Upper lobe of left lung (tissue), 4 donors: ENCODE results near the gene ADCY7.

ENCODE experiments used
- EP300 ChIP-seq, 4 donors: sonication (generic); formaldehyde crosslinking; IDR thresholded peaks; one replicate each; pipeline ENCODE4 v1.5.1; 2017; ENCODE audit warnings: antibody characterized with exemption in 4 of 4, control low read depth in 2 of 4
- TF ChIP-seq, protein P1 (sequence below), 6 experiments: fragments of 450-650 bp in 4 of 6; fragments of 200-600 bp in 2 of 6; sonication (generic) in 2 of 6; IDR thresholded peaks; one replicate each; pipeline ENCODE4 v1.5.1; 2016 to 2019; ENCODE audit warnings: antibody characterized with exemption in 6 of 6

DNA sequence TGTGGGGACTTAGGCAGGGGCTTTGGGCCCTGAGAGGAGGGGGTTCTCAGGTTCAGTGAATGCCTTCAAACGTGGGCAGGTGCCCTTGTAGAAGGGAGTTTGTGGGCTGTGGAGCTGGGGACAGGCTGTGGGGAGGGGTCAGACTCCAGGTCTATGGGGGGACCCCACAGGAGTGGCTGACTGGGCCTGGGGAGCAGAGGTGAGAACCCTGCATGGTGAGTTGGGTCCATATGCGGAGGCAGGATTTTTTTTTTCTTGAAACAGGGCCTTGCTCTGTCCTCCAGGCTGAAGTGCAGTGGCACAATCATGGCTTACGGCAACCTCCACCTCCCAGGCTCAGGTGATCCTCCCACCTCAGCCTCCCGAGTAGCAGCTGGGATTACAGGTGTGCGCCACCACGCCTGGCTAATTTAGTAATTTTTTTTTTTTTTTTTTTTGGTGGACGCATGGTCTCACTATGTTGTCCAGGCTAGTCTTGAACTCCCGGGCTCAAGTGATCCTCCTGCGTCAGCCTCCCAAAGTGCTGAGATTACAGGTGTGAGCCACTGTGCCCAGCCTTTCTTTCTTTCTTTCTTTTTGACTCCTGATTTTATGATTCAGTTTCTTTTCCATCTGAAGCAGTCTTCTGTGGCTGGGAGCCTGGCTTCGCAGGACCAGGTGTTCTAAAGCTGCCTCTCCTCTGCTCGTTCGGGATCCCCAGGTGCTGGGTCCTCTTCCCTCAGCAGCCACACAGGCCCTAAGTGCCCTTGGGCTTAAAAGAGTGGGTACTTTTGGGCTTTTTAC is 19.0 kb upstream of the ADCY7 start:
- TF ChIP-seq, protein P1, sequence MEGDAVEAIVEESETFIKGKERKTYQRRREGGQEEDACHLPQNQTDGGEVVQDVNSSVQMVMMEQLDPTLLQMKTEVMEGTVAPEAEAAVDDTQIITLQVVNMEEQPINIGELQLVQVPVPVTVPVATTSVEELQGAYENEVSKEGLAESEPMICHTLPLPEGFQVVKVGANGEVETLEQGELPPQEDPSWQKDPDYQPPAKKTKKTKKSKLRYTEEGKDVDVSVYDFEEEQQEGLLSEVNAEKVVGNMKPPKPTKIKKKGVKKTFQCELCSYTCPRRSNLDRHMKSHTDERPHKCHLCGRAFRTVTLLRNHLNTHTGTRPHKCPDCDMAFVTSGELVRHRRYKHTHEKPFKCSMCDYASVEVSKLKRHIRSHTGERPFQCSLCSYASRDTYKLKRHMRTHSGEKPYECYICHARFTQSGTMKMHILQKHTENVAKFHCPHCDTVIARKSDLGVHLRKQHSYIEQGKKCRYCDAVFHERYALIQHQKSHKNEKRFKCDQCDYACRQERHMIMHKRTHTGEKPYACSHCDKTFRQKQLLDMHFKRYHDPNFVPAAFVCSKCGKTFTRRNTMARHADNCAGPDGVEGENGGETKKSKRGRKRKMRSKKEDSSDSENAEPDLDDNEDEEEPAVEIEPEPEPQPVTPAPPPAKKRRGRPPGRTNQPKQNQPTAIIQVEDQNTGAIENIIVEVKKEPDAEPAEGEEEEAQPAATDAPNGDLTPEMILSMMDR (IDR thresholded peaks at IDR 0.05), result no peak
- TF ChIP-seq EP300 (IDR thresholded peaks at IDR 0.05), result no peak
